DMS53 treated with DMSO at 0.1 percent for 48 hours (cell line): ENCODE results near the gene HLA-C.
"Not testable (repeated sequence)": the region's sequence is repeated elsewhere in the genome, so short reads cannot be mapped to it uniquely, and the experiment has no call there.

Source experiments
- DNase-seq: peaks from one replicate; lab custom pipeline; 2025; ENCODE audit not compliant: unreplicated experiment; lab: John Stamatoyannopoulos, UW

HLA-C gene

DNA sequence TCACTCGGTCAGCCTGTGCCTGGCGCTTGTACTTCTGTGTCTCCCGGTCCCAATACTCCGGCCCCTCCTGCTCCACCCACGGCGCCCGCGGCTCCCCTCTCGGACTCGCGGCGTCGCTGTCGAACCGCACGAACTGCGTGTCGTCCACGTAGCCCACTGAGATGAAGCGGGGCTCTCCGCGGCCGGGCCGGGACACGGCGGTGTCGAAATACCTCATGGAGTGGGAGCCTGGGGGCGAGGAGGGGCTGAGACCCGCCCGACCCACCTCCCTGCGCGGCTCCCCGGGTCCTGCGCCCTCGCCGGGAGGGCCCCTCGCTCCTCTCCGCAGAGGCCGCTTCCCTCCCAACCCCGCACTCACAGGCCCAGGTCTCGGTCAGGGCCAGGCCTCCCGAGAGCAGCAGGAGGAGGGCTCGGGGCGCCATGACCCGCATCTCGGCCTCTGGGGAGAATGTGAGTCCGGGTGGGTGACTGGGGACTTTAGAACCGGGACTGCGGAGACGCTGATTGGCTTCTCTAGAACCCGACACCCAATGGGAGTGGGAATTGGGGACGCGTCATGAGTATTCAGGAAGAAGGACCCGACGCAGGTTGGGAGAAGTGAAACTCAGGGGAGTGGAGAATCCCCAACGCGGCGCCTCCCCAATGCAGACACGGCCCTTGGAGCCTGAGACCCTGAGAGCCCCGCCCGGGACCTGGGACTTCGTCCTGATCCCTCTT is at the start of gene HLA-C:
Gene HLA-C, minus strand, starts transcription at position 452 of the 717 bp plus-strand sequence. Its CDS starts 21 bp downstream, at position 431.
- DNase-seq, result peak; percentile 89

DNA sequence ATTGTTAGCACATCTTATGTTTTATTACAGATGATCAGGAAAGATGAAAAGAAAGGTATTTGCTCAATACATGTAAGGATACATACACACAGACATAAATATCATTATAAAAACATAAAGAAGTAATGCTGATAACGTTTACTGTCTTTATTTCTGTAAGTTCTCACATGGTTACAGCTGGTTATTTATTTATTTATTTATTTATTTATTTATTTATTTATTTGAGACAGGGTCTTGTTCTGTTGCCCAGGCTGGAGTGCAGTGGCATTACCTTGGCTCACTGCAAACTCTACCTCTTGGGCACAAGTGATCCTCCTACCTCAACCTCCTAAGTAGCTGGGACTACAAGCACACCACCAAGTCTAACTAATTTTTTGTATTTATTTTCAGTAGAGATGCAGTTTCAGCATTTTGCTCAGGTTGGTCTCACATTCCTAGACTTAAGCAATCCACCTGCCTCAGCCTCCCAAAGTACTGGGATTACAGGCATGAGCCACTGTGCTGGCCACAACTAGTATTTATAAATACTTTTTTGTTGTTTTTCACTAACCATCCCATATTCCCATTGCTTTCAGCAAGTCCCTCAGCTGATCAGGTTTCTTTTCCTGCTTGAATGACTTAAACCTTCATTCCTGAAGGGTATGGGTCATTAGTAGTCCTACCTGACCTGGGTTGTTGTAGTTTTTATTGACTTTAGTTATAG is 49.3 kb upstream of the HLA-C start:
- DNase-seq, result no peak

DNA sequence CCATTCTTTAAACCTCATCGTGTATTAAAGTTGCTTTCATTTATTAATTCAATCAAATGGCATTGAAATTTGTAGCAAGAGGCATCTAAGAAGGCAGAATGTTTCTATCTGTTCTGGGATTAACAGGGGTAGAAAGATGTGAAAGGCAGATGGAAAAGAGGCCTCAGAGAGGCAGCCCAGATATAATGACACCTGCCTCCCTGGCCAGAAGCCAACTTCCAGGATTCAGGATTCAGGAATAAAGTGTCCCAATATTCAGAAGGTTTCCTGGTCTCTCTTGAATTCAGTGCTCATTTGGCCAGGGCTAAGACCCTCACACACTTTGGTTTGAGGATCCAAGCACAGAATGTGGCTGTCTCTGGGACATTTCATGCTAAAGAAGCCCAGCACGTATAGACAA is 45.1 kb upstream of the HLA-C start:
- peak; percentile 6 for DNase-seq

DNA sequence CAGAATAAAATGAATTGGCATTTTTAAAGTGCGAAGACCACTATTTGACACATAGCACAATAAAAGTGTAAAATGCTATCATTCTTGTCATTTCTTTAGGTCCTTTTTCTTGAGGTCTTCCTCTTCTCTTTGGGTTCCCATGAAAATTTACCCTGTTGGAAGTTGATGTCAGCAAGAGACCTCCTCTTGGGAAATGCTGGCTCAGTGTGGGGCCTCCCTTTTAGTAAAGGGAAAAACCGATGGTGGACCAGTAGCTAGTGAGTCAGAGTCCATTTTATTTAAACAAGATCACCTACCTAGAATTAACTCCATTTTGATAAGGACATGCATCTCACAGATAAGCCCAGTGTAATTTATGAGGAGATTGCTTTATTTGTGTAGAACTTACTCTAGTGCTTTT is 37.7 kb upstream of the HLA-C start:
- DNase-seq, result no peak

DNA sequence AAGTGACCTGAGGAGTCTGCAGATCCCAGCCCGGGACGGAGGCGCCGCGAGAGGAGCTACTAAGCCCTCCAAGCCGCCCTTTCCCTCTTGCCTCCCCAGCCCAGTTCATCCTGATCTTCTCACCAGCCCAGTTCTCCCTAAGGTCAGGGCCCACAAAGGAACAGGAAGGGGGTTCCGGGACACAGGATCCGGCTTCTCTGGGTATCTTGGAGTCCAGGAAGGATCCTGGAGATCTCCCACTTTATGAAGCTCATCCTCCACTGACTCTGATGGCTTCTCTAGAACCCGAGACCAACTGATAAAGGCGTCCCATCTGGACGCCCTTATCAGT is 36.9 kb upstream of the HLA-C start:
- DNase-seq, result no peak

DNA sequence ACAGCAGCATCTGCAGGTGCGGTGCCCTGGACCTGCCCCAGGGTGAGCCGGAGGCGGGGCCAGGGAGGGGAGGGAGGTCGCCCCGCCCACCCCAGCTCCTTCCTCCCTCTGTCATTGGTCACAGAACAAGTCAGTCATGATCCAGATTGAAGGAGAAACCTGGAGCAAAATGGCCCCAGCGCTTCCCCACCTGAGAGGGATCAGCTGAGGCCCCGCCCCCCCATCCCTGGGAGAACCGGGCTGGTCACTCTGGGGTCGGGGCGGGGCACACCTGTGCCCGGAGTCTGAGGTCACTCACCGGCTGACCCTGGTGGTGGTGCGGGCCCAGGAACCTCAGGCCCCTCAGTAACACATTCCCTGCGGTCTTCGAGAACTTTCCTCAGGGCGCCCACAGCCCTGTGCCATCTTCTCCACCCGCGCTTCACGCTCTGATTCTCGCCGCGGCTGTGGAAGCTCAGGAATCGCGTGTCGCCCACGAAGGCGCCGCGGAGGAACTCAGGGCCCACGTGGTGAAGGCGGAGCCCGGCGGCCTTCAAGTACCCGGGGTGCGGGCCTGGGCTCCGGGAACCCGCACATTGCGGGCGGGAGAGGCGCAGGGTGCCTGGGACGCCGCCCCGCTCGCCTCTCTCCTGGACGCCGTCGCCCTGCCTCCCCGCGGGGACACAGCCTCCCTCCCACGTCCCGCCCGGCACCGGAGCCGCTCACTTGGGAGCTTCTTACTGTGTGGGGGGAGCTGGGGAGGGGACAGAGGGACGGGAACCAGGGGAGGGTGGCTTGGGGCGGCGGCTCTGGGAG is 36.4 kb upstream of the HLA-C start:
- DNase-seq, result peak; percentile 96

DNA sequence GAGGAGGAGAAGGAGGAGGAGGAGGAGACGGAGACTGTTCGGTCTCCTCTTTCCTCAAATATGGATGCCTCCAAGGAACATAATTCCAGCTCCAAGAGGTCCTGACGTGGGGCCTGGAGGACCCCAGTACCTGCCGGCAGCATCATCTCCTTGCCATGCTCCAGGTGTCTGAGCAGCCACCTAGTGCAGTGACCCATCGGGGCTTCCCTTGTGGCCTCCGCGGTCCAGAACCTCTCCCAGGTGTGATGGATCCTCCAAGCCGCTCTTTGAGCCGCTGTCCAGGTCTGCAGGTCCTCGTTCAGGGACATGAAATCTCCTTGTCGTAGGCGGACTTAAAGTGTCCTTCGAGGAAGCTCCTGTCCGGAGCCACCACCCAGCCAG is 35.8 kb upstream of the HLA-C start:
- no peak for DNase-seq

DNA sequence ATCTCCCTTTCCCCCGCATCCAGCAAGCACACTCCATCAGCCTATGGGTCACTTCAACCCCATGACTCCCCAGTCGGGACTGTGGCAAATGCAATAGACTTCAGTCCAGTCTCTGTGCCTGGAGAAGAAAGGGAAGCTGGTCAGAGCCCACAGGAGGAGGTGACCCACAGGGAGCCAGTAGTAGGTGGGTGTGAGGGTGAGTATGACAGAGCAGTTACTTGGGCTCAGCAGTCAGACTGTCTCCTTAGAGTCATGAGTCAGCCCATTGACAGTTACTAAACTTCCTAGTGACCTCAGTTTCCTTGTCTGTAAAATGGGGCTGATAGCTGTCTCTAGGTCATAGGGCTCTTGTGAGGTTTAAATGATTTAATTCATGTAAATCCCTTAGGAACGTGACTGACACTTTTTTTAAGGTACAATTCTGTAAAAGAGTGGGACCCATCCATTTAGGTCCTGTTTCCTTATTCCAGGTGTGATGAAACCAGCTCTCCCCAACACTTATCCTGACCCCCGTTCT is 33.9 kb upstream of the HLA-C start:
- no peak for DNase-seq

DNA sequence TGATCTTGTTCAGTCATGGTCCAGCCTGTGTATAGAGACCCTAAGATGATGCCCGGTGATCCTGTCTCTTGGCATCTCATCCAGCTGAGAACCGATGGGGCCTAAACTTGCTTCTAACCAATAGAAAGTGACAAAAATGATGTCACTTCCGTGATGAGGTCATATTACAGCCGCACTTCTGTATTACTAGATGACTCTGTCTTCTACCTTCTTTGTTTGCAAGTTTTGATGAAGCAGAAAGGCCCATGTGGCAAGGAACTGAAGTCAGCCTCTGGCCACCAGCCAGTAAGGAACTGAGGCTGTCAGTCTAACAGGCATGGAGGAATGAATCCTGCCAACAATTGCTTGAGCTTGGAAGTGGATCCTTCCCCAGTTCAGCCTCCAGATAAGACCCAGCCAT is 32.8 kb upstream of the HLA-C start:
- no peak for DNase-seq

DNA sequence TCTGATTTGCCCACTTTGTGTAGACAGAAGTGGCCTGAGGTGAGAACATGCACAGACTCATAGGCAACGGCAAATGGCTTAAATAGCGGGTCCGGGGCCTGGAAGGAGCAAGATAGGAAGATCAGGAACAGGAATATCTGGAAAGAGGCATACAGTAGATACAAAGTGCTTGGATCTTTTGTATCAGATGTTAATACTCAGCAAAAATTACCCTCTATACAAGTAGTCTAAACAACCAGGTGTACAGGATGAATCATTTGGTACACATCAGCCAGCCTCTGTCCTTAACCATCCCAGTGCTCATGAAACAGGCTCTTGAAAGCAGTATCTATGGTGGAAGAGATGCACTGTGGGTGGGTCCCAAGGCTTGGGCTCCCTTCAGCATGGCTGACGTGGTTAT is 28.9 kb upstream of the HLA-C start:
- peak; percentile 92 for DNase-seq

DNA sequence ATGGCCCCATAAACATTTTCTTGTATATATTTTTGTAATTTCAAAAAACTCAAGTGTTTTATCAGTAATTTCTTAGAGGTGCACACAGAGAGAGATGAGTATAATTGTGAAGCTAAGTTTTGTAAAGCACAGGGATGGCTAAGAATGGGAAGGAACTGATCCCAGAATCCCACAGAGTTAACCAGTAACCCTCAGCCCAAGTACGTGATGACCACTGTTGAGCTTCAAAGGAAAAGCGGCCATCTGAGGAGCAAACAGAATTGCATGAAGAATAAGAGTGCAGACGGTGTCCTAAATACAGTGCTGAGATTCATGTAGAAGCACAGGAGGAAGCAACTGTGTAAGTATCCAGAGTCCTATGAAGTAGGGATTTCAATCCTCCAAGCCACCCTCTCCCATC is 28.1 kb upstream of the HLA-C start:
- DNase-seq, result peak; percentile 13

DNA sequence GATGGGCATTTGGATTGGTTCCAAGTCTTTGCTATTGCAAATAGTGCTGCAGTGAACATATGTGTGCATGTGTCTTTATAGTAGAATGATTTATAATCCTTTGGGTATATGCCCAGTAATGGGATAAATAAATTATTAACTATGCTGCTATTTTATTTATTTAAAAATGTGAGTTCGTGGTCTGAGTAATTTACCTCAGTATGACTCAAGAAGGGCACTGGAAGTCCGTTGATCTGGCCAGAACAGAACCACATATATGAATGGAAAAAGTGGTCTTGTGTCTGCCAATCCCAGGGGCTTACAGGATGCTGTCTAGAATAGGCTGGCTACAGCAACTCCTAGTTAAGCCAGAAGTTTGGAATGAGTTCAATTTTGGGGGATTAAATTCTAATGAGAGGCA is 27.6 kb upstream of the HLA-C start:
- no peak for DNase-seq

DNA sequence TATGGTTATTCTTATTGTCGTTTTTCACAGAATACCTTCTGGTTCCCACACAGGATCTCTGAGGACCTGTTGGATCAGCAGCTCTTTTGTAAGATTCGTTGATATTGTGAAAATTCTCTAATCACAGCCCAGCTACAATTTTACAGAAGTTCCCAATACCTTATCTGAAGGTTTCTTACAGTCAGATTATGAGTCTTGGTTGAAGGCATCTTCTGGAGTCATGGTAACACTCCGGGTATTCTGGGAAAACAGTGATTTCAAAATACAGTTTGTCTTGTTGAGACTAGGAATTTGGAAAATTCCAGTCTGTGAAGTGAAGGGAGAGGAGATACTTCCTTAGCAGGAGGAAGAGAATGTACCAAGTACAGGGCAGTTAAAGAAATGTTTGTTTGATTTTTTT is 22.2 kb upstream of the HLA-C start:
- no peak for DNase-seq

DNA sequence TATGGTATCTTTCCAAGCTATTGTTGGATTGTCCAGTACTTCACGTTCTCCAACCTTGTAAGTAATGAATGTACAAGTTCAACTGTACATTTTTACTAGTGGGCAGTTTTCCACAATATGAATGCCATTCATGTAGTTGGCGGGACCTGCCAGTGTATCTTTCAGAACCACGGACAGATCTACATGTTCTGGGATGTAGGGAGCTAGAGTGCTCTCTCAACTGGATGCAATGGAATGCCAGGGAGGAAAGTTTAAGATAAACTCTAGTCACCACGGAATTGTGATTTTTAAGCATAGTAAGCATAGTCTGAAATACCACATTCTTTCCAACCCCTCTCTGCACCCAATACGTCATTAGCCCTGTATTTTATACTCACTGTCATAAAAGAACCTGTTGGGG is 21.5 kb upstream of the HLA-C start:
- DNase-seq, result no peak

DNA sequence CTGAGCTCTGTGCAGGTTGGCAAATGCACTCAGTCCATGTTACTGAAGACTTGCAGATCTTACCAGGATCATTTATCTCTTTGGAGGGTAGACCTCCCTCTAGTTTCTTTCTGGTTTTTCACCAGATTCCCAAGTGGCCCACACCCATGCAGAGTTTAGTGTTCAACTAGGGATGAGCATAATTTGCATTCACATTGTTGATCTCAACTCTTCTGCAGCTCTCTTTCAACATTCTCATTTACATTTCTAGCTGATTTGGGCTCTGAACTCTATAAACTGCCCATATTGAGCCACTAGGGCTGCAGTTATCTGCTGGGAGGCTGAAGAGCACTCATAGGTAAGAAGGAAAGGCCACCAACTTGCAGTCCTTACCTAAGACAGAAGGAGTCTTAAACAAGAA is 17.9 kb upstream of the HLA-C start:
- no peak for DNase-seq

DNA sequence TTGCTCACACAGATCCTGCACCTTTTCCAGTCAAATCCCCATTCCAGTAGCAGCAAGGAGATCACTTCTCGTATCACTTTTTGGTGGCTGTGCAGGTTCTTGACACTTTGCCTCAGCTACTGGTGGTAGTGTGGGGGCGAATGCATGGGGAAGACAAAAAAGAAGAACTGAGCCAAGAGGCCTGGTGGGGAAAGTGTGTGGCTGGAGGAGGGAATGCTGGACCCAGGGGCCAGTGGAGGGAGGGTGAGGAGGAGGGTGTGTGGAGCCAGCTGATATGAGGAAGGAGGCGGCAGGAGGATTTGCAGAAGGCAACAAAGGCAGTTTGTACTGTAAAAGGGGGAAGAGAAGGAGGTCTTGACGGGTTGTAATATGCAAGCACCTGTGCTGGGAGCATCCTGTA is 15.7 kb upstream of the HLA-C start:
- no peak for DNase-seq

DNA sequence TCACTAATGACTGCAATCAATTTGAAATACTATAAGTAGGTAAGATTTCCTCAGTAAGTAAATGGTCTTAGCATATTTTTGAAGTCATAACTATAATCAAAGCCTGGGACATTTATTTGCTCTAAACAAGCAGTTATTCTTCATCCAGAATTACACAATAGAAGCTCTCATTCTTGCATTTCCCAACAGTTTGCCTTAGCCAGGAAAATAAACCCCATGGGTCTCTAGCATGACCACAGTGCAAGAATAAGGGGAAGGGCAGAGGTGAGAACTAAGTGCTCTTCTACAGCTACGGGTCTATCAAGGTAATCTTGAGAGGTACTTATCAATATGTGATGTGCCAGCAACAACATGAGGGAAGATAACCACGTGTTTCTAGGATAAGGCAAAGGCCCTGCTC is 14.1 kb upstream of the HLA-C start:
- DNase-seq, result no peak

DNA sequence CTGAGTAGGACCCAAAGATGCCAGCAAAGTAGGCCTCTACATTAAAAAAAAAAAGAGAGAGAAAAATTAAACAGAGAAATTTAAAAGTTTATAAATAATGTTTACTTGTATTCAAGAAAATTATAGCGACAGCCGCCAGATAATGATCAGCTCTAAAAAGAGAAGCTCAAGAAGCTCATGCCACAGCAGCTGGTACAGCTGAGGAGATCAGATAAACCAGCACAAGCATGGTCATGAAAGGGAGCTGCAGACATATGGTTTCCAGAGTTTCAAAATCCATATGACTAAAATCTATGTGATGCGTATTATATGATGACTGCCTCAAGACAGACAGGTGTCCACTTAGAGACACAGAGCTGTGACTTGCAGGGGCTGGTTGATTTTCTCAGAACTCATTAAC is 13.6 kb upstream of the HLA-C start:
- DNase-seq, result no peak

DNA sequence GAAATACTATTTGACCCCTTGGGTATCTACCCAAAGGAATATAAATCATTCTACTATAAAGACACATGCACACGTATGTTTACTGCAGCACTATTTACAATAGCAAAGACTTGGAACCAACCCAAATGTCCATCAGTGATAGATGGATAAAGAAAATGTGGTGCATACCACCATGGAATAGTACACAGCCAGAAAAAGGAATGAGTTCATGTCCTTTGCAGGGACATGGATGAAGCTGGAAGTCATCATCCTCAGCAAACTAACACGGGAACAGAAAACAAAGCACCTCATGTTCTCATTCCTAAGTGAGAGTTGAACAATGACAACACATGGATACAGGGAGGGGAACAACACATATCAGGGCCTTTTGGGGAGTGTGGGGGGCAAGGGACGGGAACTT is 7.8 kb upstream of the HLA-C start:
- DNase-seq, result not testable (repeated sequence)

DNA sequence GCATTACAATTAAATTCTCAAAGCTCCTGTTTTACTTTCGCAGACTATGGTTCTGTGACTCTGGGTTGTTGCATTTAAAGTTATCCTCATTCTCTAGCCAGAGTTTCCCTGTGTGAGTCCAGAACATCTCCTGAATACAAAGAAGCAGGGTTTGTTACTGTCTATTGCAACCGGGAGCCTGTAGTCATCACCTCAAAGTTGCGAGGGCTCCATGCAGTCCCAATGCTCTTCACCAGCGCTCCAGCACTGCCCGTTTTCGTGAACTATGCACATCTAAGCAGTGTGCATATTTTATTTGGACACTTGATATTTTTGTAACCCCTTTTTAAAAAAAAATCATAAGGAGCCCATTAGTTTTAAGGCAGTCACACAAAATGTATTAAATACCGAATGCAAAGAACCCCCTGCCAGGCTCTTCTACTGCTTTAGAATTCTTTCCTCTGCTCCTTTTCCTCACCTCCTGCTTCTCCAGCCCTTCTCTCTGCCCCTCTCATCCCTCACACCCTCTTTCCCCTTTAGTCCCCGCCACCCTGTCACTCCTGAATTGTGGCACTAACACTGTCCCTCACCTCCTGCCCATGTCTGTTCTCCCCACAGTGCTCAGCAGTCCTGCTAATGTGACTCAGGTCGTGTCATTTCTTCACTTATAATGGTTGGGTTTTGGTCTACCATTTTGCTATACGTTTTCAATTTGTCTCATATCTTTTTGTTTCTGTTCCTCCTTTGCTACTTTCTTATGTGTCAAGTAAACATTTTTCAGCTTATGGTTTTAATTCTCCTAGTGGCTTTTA is 1.1 kb upstream of the HLA-C start:
- DNase-seq, result no peak

DNA sequence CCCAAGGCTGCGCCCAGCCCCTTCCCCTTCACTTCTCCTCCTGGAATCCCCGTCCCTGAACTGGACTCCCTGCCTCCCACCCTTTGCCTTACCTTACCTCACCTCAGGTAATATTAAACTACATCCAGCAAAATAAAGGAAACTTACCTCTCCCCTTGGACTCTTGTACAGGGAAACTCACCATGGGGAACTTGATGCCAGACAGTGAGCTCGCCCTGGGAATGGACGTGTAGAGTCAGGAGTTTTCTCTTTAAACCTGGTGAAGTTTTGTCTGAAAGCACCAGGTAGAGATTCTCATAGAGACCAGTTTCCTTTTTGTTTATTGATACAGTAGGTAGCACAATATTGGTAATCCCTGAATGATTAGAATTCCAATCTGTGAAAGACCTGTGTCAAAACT is 544 bp upstream of the HLA-C start:
- DNase-seq, result peak; percentile 6
